ENCODE data around the gene MYO5A.

The MYO5A gene

DNA sequence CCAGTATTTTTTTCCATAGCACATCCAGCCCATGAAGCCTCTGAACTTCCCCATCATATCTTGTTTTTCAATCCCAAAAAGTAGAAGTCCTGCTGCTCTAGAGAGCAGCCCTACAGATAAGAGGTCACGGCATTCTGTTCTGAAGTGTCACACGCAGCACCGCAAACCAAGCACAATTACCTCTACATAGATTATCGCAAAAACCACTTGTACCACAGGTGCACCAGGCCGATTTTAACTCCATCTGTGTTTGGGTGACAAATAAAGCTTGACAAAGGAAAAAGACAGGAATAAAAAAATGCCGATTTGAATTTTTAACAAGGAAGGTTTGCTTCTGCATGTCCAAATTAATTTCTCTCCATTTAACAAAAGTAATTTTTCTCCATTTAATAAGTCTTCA, 113.7 kb downstream of the MYO5A start:
- DNase-seq = no peak

DNA sequence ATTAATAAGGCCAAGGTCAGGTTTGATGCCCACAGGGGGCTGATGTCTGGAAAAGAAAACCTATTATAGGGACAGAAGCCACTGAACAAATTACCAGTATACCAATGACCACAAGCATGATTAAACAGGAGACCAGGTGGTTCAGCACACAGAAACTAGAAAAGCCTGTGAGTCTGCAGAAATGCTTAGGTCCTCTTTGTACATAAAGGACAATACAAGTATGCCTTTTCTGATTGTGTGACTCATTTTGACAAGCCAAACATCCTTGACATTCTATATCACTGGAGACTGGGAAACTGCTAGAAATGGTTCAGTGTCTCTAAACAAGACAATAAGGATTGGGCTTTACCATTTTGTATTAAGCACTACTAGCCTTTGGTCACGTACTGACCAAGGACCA, 119.9 kb downstream of the MYO5A start:
- DNase-seq = no peak

DNA sequence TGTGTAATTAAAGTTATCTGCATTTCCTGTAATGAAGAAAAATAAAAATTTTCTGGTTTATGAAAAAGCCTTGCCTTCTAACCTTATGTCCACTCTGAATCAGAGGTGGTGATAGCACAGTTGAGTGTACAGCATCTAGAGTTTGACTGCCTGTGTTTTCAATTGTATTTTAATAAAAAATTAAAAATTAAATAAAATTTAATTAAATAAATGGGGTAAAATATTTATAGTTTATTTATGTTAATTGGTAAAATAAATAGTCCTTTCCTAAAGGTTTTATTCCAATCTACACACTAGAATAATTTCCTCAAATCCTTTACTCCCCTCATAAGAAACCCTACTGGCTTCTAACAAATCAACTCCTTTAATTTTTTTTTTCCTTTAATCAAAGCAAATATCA, 121.3 kb downstream of the MYO5A start:
- DNase-seq = no peak

DNA sequence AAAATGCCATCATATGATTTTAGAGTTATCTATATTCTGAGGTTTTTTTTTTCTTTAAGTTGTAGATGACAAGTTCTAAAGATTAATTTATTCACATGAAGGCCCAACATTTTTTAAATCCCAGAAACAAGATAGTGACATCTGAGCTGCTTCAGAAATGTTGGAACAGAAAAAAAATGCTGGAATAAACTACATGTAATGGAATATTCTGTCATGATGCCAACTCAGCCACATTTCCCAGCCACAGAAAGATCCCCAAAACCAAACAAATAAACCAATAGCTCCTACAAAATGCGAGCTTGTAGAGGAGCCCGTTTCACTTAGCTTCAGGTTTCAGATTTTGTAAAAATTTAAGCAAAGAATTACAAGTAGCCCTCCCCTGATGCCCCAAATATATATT, 122.1 kb downstream of the MYO5A start:
- no peak for DNase-seq

DNA sequence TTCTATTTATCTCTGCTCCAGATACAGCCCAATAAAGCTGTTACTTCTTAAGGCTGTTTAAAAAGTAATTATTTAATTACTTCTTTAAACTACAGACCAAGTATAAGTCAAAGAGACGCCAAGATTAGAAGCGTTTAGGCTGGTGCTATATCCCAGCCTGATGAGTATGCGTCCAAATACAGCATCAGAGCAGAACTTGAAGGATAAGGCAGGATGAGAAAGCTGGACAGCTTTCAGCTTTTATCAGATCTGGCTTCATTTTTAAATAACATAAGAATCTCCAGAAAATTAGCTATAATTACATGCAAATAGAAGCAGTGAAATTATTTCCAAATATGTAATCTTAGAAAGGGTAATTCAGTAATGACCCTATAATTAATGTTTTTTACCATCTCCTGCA, 122.8 kb downstream of the MYO5A start:
- no peak for DNase-seq

DNA sequence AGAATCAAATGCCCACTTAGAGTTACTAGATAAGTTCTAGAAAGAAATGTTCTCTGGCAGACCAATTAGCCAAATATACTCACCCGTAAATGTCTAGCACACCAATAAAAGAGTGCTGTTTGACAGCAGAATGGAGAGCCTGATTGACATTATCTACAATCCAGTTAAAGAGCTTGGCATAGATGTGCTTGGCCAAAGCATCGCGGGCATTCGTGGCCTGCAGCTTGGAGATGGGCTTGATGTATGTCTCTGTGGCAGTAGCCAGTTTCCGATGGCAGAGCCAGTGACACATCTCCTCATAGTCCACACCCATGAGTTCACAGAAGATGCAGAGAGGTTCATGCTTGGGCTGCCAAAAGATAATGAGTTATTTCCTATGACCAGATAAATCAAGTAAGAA, 131.6 kb downstream of the MYO5A start:
- no peak for DNase-seq

DNA sequence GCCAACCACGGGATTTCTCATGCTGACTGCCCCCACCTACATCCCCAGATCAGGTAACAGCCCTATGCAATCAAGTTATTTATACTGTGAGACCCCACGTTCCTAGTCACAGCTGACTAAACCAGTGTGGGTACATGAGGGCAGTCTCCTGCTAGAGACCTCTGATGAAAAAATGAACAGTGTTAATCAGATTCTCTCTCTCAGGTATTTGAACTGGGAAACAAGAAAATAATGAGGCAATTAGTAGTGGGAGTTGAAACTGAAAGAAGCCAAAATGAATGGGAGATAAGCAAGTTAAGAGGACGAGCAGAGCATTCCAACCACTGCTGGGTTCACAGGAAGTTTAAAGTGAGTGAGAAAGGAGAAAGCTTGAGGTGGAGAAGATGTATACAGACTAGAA, 134.6 kb downstream of the MYO5A start:
- DNase-seq = no peak

DNA sequence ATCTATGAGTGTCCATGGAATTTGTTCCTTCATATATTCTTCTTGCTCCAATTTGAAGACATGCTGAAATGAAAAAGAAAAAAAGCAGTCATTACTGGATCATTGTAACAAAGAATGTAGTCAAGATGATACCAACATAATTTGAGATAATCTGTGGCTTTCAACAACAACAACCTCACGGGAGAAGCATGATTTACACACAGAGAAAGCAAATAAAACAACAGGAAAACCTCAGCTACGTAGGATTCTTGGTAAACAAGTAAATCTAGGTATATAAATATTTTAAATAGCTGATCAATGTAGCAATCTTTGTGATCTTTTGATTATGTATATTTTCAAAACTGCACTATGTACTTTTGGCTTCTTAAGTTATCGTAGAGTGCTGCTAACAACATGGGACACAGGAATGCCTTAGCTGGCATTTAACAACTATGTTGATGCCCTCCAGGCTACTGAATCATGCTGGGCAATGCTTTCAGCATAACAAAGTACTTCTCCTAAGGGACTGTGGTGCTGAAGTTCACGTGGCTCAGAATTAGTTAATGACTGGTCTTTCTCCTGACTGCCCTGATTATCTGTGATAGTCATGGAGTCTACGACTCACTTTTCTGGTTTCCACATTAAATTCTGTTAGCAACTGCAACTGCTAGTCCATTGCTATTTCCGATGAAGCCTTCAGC, 136.5 kb downstream of the MYO5A start:
- DNase-seq = no peak

DNA sequence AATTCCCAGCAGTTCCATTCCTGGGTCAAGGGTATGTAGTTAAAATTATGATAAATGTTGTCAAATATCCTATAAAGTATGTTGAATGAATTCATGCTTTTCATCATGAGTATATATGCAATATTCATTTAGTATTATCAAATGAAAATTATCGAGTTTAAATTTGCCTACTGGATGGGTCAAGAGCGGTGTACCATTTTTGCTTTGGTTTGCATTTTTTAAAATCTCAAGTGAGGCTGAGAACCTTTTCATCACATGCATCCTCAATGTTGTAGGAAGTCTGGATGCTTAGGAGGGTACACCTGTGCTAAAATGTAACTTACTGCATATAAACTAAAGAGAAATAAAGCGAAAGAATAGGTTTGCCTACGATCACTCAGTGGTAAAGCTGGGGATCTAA, 137.6 kb downstream of the MYO5A start:
- no peak for DNase-seq

DNA sequence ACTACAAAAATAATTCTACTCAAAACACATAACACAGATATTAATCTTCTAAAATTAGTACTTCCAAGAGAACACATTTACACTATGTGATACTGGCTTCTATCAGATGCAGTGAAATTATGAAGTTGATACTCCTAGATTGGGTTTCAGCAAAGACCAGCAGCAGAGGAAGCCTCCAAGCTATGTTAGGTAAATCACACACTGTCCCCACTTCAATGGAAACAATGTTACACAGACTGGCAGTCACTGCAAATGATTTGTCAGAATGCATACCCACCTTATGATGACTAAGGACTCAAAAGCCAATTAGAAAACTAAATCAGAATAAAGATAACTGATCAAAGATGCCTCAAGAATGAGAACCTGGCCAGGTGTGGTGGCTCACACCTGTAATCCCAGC, 143.0 kb downstream of the MYO5A start:
- no peak for DNase-seq

DNA sequence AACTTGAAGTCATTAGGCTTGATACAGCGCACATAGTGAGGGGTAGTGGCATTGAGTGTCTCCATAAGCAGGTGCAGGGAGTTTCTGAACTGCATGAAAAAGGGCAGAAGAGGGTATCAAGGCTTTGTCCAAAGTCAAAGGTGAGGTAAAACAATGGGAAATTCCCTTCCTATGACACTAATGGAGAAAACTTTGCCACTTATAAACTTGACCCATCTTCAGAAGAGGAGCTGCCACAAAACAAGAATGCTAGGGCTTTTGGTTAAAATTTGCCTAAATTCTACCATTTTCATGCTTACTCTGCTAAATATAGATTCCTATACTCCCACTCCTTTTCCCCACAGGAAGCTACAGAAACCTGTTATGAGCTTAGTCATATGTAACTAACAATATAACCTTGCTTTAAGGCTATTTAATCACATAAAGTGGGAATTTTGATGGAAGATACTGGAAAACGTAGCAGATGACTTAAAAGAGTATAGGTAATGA, 145.5 kb downstream of the MYO5A start:
- no peak for DNase-seq

DNA sequence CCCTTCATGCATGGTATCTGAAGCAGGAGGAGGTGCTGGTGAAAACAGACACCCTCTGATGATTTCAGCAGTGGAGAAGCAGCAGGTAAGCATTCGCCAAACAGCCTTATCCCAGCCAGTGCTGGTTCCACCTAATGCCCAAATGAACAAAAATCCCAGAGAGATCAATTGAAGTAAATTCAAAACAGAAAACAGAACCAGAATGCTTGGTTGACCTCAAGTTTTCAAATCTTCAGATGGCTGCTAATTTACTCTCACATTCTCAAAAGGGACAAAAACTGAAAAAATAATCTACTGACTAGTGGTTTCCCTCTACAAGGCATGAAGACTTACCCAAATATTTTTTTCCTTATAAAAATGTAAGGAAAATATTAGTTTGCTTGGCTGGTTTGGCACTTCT, 146.0 kb downstream of the MYO5A start:
- no peak for DNase-seq

DNA sequence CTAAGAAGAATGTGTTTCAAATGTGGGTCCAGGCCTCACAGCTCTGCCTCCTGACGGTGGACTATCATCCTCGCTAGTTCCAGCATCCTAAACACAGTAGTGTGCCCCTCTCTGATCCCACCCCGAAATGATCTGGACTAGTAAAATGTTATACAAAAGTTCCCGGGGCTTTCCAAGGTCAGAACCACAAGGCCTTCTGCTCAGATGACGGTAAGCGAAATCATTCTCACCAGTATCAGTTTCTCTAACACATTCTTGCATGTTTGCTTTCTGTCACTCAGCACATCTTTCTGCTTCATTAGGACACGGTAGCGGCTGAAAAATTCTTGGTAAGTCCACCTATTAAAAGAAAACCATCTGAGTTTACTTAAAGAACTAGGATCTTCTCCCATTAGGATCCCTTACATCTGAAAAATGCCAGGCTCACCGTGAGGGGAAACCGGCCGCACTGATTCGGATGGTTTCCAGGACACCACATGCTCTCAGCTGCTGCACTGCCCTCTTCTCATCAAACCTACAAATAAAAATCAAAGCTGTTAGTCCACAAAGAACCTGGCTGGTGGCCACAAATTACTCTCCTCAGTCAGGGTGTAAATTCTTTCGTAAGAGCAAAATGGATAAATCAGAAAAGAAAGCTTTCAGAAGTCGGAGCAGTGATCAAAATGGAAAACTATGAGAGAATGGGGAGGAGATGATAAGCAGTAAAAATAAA, 149.1 kb downstream of the MYO5A start:
- no peak for DNase-seq

DNA sequence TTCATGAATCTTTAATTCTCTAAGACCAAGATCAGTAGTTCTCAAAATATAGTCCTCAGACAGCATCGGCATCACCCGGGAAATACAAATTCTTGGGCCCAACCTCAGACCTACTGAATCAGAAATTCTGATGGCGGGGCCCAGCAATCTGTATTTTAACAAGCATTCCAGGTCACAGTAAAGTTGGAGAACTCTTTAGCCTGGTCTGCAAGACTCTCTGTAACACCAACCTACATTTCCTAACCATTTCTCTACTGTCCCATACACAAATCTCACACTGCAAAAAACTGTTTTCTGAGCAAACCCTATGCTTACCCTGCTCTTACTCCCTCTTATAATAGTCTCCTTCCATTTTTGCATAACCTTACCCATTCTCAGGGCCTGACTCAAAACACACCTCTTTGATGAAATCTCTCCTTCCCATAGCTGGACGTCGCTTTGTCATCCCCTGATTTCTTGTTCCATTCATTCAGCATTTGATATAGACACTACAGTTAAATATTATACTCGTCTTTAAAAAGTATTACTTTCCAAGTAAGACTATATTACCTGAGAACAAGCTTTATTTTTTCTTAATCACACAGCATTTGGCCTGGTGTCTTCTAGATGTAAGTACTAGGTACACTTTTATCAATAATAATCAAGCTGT, 149.8 kb downstream of the MYO5A start:
- DNase-seq = no peak

DNA sequence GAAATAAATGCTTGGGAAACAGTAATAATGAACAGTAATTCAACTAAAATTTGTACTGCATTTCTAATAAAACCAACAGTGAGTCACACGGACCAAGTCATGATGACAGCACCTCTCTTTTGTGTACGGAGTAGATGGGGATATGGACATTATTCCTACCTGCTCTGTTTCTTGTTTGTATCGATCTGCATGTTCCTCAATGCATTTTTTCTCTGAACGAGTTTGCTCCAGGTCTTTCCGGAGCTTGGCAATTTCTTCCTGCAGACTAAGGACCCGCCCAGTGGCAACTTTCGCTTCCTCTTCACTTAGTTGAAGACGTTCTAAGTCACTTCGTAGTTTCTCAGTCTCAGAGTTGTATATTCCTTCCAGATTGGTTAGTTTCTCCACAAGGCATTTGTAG, 158.7 kb downstream of the MYO5A start:
- no peak for DNase-seq

DNA sequence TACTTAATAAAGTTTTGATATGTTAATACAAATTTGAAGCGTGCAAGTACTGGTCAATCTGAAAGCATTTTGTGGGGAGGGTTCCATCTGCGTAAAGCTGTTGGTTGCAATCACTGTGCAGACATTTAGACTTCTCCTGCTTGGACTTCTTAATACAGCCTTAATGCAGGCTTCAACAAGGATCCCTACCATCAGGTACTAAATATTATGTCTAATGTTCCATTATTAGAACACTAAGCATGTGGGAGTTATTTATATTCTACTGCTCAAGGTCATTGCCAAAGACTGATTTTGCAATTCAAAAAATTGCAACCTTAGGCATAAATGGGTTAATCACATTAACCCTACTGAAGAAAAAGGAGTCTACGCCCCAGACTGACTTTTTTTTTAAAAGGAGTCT, 159.2 kb downstream of the MYO5A start:
- no peak for DNase-seq

DNA sequence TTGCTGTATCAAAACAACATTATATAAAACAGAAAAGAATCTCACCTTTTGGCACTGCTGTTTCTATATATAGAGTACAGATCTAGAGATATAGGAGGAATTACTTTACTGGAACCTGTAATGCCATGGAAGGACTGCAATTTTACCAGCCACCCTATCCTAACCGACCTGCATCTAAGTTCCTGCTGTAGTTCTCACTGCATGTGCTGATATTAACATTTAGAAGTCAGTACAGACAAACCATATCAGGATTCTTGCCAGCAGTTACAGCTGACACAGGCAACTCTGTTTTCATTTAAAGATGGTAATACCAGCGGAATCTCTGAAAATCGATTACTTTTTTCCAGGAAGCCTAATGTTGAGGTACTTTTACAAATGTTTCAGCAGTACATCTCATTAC, 159.7 kb downstream of the MYO5A start:
- no peak for DNase-seq

DNA sequence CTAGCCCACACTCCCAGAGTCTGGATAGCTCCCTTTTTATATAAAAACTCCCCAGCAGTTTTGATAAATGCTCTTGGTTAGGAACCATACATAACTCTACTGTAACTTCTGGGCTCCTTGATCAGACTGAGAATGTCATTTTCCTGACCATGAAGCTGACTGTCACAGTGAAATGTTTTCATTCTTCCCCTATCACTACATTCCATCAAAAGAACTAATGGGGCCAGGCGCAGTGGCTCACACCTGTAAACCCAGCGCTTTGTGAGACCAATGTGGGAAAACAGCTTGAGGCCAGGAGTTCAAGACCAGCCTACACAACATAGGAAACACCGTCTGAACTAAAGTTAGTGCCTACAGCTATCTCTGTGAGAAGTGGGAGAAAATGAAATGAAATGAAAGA, 160.3 kb downstream of the MYO5A start:
- no peak for DNase-seq

DNA sequence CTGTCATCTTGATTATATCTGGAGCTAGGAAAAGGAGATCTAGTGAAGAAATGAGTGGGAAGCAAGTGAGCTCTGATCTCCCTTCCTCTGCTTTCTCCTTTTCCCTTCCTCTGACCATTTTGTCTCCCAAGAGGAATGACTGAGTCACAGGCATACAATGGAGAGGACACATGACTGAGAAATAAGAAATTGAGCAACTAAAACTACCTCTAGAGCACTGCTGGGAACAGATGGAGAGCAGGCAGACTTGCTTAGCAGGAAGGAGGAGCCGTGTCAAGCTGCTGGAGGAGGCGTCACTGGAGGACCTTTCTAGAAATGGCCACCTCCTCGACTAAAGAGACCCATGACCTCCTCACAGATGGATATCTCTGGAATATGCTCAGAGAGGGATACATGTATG, 166.2 kb downstream of the MYO5A start:
- no peak for DNase-seq

DNA sequence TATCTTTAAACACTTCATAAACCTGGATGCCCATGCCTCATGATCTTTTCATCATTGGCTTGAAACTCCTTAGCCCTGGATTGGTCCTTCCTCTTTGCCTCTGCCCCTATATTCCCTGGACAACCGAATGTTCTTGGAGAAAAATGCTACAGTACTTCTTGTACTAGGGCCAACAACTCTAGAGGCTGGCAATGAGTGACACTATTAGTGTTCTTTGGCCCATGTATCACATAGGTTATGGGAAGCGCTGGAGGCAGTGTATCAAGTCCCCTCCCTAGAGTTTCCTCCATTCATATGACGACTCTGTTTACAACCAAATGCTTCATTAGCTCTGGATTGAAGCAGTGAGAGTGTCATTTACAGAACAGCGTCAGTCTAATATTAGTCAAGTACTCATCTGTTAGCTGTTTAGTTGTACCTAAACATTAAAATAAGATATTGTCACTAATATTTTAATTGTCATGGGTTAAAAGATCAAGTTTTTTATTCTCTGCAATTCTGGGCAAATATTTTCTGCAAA, 166.6 kb downstream of the MYO5A start:
- DNase-seq = no peak

DNA sequence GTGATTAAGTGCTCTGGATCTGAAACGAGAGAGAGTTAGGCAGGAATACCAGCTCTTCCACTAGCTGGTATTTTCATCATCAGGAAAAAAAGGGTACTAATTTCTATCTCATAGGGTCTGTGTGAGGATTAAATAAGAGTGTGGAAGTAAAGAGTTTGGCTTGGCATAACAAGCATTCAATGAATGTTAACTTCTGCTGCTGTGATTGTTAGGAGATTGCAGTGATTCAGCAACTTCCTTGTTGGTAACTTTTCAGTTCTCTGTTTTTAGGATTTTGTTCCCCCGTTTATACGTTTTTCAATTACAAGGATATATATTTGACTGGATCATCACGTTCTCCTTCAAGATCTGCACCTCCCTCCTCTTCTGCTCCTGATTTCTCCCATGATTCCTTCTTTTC, 167.2 kb downstream of the MYO5A start:
- DNase-seq = no peak

DNA sequence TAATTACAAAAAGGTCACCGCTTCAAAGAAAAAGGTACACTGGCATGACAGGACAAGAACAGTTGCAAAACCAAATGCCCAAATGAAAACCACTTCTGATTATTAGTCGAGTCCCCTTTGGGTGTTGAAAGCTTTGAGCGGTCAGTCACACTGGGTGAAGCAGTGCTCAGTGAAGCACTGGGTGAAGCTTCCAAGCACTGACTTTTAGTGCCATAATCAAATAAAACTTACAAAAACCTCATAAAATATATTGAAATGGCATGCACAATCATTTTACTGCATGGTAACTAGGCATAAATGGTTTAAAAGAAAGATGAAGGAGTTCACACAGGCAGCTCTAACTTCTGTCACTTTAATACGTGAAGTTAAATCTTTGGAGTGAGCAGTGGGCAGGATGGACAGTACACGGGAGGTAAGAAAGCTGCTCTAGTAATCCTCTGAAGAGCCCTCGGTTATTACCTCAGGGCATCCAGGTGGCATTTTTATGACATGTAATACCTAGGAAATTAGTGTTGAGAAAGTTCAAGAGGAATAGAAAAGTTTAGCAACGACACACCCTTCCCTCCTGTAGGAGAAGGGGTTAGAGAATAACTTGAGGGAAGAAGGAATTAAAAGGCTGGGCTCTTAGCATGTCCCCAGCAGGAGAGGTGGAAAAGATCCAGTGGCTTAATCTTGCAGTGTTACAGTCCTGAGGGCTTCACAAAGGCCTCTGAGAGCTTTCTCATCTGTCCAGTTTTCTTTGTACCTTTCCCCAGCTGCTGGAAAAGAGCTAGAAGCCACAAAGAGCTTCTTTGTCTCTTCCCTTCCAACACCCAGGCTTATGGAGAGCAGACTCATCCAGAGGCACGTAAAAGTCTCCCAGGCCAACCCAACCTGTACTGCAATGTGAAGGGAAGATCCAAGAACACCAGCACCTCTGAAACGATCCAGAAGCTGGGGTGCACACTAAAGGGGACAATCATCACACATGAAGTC, 168.2 kb downstream of the MYO5A start:
- DNase-seq = no peak

DNA sequence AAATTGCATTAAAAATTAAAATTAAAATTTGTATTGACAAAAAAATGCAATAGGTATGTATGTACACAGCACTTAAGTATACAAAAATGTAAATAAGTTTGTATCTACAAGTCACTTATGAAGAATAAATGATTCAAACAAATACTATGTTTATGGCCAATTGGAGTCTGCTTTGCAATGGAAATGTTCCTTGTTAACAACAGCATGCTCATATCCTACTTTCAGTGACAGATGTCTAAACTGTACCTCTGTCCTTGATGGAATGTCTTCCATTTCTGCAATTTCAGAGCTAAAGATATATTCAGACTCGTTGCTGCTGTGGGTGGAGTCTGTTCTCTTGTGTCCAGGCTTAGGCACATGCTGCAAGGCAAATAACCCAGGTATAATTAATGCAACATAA, 169.0 kb downstream of the MYO5A start:
- DNase-seq = no peak
